ENCODE data around the gene PRKCA.

DNA sequence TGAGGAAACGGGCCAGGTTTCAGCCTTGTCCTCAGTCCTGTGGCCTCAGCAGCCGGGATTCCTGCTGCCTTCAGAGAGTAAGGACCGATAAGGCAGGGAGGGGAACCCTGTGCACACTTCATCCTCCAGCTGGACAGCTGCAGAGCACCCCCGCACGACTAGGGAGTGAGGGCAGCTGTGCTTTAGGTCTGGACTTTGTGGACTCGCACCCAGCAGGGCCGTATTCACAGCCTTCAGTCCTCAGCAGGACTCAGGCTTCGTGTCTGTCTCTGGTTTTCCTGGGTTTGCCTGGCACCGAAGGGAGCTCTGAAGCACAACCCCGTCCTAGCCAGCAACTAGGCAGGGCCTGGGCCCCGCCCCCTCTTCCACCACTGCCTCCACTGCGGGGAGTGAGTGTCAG, 486.7 kb downstream of the PRKCA start:
- TF ChIP-seq, protein P1, sequence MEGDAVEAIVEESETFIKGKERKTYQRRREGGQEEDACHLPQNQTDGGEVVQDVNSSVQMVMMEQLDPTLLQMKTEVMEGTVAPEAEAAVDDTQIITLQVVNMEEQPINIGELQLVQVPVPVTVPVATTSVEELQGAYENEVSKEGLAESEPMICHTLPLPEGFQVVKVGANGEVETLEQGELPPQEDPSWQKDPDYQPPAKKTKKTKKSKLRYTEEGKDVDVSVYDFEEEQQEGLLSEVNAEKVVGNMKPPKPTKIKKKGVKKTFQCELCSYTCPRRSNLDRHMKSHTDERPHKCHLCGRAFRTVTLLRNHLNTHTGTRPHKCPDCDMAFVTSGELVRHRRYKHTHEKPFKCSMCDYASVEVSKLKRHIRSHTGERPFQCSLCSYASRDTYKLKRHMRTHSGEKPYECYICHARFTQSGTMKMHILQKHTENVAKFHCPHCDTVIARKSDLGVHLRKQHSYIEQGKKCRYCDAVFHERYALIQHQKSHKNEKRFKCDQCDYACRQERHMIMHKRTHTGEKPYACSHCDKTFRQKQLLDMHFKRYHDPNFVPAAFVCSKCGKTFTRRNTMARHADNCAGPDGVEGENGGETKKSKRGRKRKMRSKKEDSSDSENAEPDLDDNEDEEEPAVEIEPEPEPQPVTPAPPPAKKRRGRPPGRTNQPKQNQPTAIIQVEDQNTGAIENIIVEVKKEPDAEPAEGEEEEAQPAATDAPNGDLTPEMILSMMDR (conservative IDR thresholded peaks at IDR 0.05; ENCODE audit: low read depth, low read length): no peak
- no peak for TF ChIP-seq EZH2 (IDR thresholded peaks at IDR 0.05; ENCODE audit: low read length, unreplicated experiment)
- TF ChIP-seq EZH2phosphoT487 (IDR thresholded peaks at IDR 0.05; ENCODE audit: borderline replicate concordance, low read length): no peak
